ENCODE data around the gene TRIM66.

DNA sequence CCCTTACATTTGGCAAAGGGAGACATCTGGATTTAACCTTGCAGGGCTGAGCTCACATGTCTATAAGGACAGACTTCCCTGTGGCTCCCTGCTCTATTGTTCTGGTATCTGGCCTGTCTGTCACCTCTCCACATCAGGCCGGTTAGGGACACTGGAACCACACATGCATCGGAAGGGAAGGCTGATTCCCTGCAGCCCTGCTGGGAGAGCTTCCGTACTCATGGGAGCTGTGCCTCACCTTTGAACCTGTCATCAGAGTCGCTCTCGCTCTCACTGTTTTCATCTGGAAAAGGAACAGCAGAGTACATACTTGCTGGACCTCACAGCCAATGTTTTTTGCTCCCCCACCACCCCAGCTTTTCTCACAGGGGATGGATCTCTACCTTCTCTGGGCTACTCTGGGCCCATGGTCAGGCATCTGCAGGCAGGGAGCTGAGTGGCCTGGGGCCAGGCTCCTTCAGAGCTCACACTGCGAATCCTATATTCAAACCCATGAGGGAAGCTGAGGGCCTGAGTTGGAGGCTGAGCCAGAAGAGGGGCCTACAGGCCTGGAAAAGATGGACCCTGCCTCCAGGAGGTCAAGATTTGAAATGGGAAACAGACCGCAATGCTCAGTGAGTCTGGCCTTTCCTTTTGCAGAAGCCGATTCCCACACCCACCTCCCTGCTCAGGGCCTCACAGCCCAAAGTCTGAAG lies 31.4 kb upstream of the TRIM66 start:
- no peak for TF ChIP-seq EZH2 (IDR thresholded peaks at IDR 0.05; ENCODE audit: low read depth, unreplicated experiment)
- TF ChIP-seq CTCF (conservative IDR thresholded peaks at IDR 0.05; ENCODE audit: low read depth in 2 of 2) = no peak
- TF ChIP-seq, protein P1, sequence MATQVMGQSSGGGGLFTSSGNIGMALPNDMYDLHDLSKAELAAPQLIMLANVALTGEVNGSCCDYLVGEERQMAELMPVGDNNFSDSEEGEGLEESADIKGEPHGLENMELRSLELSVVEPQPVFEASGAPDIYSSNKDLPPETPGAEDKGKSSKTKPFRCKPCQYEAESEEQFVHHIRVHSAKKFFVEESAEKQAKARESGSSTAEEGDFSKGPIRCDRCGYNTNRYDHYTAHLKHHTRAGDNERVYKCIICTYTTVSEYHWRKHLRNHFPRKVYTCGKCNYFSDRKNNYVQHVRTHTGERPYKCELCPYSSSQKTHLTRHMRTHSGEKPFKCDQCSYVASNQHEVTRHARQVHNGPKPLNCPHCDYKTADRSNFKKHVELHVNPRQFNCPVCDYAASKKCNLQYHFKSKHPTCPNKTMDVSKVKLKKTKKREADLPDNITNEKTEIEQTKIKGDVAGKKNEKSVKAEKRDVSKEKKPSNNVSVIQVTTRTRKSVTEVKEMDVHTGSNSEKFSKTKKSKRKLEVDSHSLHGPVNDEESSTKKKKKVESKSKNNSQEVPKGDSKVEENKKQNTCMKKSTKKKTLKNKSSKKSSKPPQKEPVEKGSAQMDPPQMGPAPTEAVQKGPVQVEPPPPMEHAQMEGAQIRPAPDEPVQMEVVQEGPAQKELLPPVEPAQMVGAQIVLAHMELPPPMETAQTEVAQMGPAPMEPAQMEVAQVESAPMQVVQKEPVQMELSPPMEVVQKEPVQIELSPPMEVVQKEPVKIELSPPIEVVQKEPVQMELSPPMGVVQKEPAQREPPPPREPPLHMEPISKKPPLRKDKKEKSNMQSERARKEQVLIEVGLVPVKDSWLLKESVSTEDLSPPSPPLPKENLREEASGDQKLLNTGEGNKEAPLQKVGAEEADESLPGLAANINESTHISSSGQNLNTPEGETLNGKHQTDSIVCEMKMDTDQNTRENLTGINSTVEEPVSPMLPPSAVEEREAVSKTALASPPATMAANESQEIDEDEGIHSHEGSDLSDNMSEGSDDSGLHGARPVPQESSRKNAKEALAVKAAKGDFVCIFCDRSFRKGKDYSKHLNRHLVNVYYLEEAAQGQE (IDR thresholded peaks at IDR 0.05; ENCODE audit: unreplicated experiment) = no peak
- TF ChIP-seq STAT1 (IDR thresholded peaks at IDR 0.05; ENCODE audit: unreplicated experiment) = no peak
- TF ChIP-seq CREB1 (CRISPR knock-in tag; IDR thresholded peaks at IDR 0.05; ENCODE audit: low read depth) = no peak
- no peak for TF ChIP-seq EZH2phosphoT487 (IDR thresholded peaks at IDR 0.05; ENCODE audit: unreplicated experiment)
- no peak for TF ChIP-seq ETS1 (IDR thresholded peaks at IDR 0.05)
- no peak for TF ChIP-seq POLR2AphosphoS5 (IDR thresholded peaks at IDR 0.05; ENCODE audit: low read depth)
- TF ChIP-seq JUNB (IDR thresholded peaks at IDR 0.05; ENCODE audit: unreplicated experiment) = no peak
- TF ChIP-seq NANOG (IDR thresholded peaks at IDR 0.05; ENCODE audit: borderline replicate concordance) = no peak
- TF ChIP-seq ZNF331 (CRISPR knock-in tag; IDR thresholded peaks at IDR 0.05; ENCODE audit: low read depth) = no peak
- no peak for TF ChIP-seq ZNF114 (CRISPR knock-in tag; IDR thresholded peaks at IDR 0.05)
